Measurements from ENCODE around the gene HSFX1. TPM values are rescaled to one million over a fixed set of nuclear protein-coding genes. Genes with fewer than 3 reads are reported as not detected.

Gene HSFX1
- total and polyA plus RNA-seq, 2 of the 8 experiments (the other 6 are each of a cell fraction or from before 2014, with no cell fraction given): 0.42 to 0.63 TPM

DNA sequence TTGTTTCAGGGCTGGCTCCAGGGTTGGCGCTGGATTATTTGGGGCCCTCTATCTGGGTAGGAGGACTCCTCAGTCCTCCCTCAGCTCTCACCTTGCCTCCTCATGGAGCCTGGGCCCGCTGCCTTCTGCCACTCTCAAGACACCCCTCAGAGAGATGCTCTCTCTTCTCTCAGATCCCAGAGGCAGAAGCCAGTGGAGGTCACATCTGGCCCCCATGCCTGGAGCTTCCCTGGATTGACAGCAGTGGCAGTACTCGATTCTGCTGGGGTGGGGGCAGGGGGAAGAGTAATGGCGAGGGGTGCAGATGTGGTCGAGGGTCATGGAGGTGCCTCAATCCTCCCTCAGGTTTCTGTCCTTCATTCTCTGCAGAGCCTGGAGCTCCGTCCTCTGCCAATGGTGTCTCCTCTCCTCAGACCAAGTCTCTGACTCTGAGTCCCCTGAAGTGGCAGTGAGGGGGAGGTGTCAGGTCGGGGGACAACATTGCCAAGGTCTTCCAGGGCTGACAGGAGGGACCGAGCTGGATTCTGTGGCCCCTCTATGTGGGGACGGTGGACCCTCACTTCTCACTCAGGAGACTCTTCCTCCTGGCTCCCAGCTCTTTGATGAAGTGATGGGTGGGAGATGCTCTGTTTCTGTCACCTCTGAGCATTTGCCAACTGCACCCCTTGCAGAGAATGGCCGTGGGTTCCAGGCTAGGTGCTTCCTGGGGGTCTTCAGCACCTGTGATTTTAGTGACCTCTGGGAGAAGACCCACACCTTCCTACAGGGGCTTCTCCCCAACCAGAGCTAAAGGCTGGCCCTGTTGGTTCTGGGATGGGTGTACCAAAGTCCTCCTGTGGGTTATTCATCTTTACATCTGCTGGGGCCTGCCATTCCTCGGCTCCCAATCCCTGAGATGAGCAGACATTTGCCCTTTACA, 10.9 kb upstream of the HSFX1 start:
- H2BK120ac ChIP-seq (replicated peaks; ENCODE audit: low read depth, low read length): no peak overlapping the region
- no peaks in the 10 kb centered on the region for H3K23me2 ChIP-seq (ENCODE audit: low read depth, low read length)
- FAIRE-seq (no peak), DNase-seq (ENCODE audit: low read depth in 1 of 2, low spot score in 2 of 2) (no peak)
- H2AFZ ChIP-seq (ENCODE audit: low read length): no peak overlapping the region
- no peak overlapping the region for H3K4me2 ChIP-seq (ENCODE audit: insufficient read depth in 1 of 2, low read depth in 2 of 2, low read length in 2 of 2)
- no peak overlapping the region for H3K4ac ChIP-seq (replicated peaks; ENCODE audit: insufficient read length, low read depth, low read length)
- H3K27me3 ChIP-seq (replicated peaks in 1 of 4; ENCODE audit: control insufficient read depth in 3 of 4, extremely low read depth in 1 of 4, insufficient read depth in 3 of 4, low read length in 3 of 4): no peaks in the 10 kb centered on the region
- no peak overlapping the region for H3K9ac ChIP-seq (replicated peaks in 1 of 4; ENCODE audit: extremely low read depth in 1 of 4, low read depth in 3 of 4, low read length in 3 of 4)
- no peak overlapping the region for H3K18ac ChIP-seq (ENCODE audit: extremely low read depth, low read length)
- H4K91ac ChIP-seq (replicated peaks; ENCODE audit: insufficient read length, low read length): no peak overlapping the region
- no peaks in the 10 kb centered on the region for H3K36me3 ChIP-seq (ENCODE audit: control insufficient read depth in 2 of 4, insufficient read depth in 4 of 4, low read length in 3 of 4)
- H2BK5ac ChIP-seq (ENCODE audit: low read depth, low read length): no peak overlapping the region
- H4K5ac ChIP-seq (ENCODE audit: insufficient read length, low read depth, low read length): no peak overlapping the region
- no peak overlapping the region for H3K27ac ChIP-seq (ENCODE audit: low read depth, low read length)
- H3K79me1 ChIP-seq (ENCODE audit: low read depth, low read length): no peaks in the 10 kb centered on the region
- H2BK15ac ChIP-seq (ENCODE audit: low read length): no peak overlapping the region
- no peaks in the 10 kb centered on the region for H3K79me2 ChIP-seq (ENCODE audit: control insufficient read depth in 1 of 2, insufficient read depth in 2 of 2, low read length in 2 of 2)
- H3K14ac ChIP-seq (ENCODE audit: insufficient read length): no peak overlapping the region
- H2BK12ac ChIP-seq (ENCODE audit: low read depth, low read length): no peak overlapping the region
- ChIA-PET POLR2A (ENCODE audit: partially characterized antibody) (no interaction called here), CTCF (ENCODE audit: partially characterized antibody) (interaction anchor here (0.6 kb wide), 1 partner anchor 723 kb away, joined by 3 read pairs; no protein-coding TSS in a partner anchor)
- H3K56ac ChIP-seq (replicated peaks; ENCODE audit: insufficient read length, low read depth, low read length): no peak overlapping the region
- H3K4me1 ChIP-seq (replicated peaks in 1 of 4; ENCODE audit: control insufficient read depth in 3 of 4, insufficient read depth in 4 of 4, low read length in 3 of 4): no peaks in the 10 kb centered on the region
- H3K4me3 ChIP-seq (ENCODE audit: extremely low read depth in 1 of 4, insufficient read depth in 2 of 4, low read depth in 3 of 4, low read length in 4 of 4): no peak overlapping the region
- H2BK20ac ChIP-seq (ENCODE audit: low read length): no peak overlapping the region
- H4K8ac ChIP-seq (ENCODE audit: extremely low read depth, insufficient read depth, low read length): no peak overlapping the region
- H3K9me3 ChIP-seq (ENCODE audit: insufficient read depth in 2 of 2, low read depth in 1 of 2, low read length in 1 of 2): no peaks in the 10 kb centered on the region; a peak in 1 of 4 replicates
- H3K23ac ChIP-seq (ENCODE audit: insufficient read length): no peak overlapping the region
- no peaks in the 10 kb centered on the region for H4K20me1 ChIP-seq (replicated peaks in 1 of 2; ENCODE audit: control insufficient read depth in 1 of 2, insufficient read depth in 2 of 2, low read length in 2 of 2)
- 94% methylated on average over 4 of the region's 11 CpGs; no CpG with 5 or more reads in 1 of the 2 experiments for WGBS, 2 experiments (ENCODE audit: extremely low coverage in 1 of 2, insufficient coverage in 1 of 2, insufficient read length in 1 of 2, insufficient replicate concordance in 2 of 2, low coverage in 1 of 2, low lambda C conversion rate in 2 of 2, missing lambda C conversion rate in 1 of 2)
- H2AK5ac ChIP-seq (ENCODE audit: low read depth, low read length): no peak overlapping the region
- no peak for TF ChIP-seq SP4 (IDR thresholded peaks at IDR 0.05; ENCODE audit: low read length)
- TF ChIP-seq CEBPB (IDR thresholded peaks at IDR 0.05; ENCODE audit: low read depth, low read length): no peak
- TF ChIP-seq NANOG (IDR thresholded peaks at IDR 0.05; ENCODE audit: insufficient read depth, low read depth, low read length, poor library complexity, severe bottlenecking): no peak
- no peak for TF ChIP-seq POLR2AphosphoS5 (IDR thresholded peaks at IDR 0.05; ENCODE audit: low read depth, low read length)
- no peak for TF ChIP-seq CHD1 (IDR thresholded peaks at IDR 0.05; ENCODE audit: low read depth, low read length)
